HG03575 (cell line): ENCODE data around the gene CDAN1.
"Not testable (repeated sequence)": the region's sequence is repeated elsewhere in the genome, so short reads cannot be mapped to it uniquely, and the experiment has no call there.

Experiments used
- ATAC-seq: cut with Tn5 transposase; IDR thresholded peaks from one replicate; pipeline ENCODE4 v1.9.1; 2021; ENCODE audit not compliant: unreplicated experiment, insufficient number of reproducible peaks, low FRiP score; ENCODE audit errors: extremely low read depth

The CDAN1 gene

DNA sequence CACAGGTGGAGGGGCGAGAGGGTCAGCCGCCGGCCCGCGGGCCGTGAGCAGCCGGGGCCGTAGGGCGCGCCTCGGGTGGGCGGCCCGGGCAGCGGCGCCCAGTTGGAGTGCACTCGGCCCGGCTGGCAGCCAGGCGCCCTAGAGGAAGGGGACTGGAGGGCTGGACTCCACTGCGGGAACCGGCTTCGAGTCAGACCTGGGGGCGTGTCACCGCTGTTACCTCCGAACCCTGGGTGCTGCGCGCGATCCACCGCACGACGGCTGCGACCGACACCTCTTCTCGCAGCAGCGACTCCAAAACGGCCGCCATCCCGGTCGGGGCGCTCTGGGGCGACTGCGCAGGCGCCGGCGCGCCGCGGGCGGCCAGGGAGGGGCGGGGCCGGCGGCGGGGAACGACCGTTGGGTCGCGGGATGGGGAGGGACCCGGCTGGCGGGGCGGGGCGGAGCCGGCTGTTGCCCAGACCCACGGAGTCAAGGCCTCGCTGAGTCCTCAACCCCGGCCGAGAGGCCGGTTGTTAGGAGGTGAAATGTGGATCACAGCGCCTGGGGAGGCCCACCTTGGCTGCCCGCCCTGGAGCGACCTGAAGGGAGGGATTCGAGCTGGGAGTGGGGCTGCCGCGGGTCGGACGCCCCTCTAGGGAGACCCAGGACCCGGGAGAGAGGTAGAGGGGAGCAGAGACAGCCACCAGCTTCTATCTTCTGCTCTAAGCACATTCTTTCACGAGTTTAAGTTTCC lies at the start of gene CDAN1:
Gene CDAN1, minus strand, starts transcription at position 336 of the 736 bp plus-strand sequence. Its CDS starts 26 bp downstream, at position 310.
- ATAC-seq, result no peak

GRCh38 chr15:42785569-42785968 lies 48.6 kb upstream of the CDAN1 start:
- no peak for ATAC-seq

DNA sequence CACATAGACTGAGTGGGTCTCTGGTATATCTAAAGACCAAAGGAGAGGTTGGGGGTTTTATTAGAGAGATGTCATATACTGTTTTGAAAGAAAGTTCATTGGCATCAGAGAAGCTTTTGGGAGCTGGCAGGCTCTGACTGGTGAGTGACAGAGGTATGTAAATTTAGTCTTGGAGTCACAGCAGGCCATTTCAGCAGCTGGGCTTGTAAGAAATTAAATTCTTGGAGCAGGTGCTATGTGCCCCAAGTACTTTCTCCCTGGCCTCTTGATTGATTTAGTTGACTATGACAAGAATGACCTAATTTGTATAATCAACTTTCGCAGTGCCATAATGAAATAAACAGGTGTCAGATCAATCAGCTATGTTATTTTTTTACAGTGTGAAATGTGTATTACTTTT lies 47.8 kb upstream of the CDAN1 start:
- ATAC-seq, result no peak

GRCh38 chr15:42782716-42783115 lies 45.8 kb upstream of the CDAN1 start:
- ATAC-seq, result no peak

- no peak for ATAC-seq
Measured at GRCh38 chr15:42775416-42775815, 38.5 kb upstream of the CDAN1 start.

- no peak for ATAC-seq
Measured at GRCh38 chr15:42772901-42773300, 36.0 kb upstream of the CDAN1 start.

DNA sequence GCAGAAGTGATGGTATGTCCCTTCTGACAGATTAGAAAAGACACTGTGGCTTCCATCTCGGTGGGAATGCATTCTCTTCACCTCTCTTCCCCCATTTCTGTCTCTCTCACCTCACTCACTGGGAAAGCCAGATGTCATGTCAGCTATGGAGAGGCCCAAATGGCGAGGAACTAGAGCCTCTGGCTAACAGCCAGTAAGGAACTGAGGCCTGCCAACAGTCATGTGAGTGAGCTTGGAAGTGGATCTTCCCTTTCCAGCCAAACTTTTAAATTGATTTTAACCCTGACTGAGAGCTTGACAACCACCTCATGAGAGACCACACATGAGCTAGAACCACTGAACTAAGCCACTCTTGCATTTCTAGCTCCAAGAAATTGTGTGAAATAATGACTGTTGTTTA lies 35.2 kb upstream of the CDAN1 start:
- no peak for ATAC-seq

GRCh38 chr15:42766109-42766508 lies 29.2 kb upstream of the CDAN1 start:
- not testable (repeated sequence) for ATAC-seq

DNA sequence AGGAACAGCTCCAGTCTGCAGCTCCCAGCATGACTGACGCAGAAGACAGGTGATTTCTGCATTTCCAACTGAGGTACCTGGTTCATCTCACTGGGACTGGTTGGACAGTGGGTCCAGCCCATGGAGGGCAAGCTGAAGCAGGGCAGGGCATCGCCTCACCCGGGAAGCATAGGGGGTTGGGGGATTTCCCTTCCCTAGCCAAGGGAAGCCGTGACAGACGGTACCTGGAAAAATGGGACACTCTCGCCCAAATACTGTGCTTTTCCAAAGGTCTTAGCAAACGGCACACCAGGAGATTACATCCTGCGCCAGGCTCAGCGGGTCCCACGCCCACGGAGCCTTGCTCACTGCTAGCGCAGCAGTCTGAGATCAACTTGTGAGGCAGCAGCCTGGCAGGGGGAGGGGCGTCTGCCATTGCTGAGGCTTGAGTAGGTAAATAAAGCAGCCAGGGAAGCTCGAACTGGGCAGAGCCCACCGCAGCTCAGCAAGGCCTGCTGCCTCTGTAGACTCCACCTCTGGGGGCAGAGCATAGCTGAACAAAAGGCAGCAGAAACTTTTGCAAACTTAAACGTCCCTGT lies 27.3 kb upstream of the CDAN1 start:
- not testable (repeated sequence) for ATAC-seq

GRCh38 chr15:42761813-42762212 lies 24.9 kb upstream of the CDAN1 start:
- not testable (repeated sequence) for ATAC-seq

- no peak for ATAC-seq
Measured at GRCh38 chr15:42760759-42761158, 23.8 kb upstream of the CDAN1 start.

- no peak for ATAC-seq
Measured at GRCh38 chr15:42759093-42759492, 22.2 kb upstream of the CDAN1 start.

DNA sequence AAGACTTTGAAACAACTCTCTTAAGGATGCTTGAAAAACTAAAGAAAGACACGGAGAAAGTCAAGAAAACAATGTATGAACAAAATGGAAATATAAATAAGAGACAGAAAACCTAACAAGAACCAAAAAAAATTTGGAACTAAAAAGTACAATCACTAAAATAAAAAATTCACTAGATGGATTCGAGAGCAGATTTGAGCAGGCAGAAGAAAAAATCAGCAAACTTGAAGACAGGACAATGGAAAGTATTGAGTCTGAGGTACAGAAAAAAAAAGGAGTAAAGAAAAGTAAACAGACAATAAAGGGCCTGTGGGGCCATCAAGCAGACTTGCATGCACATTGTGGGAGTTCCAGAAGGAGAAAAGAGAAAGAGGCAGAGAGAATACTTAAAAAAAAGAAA lies 13.4 kb upstream of the CDAN1 start:
- no peak for ATAC-seq

- ATAC-seq, result no peak
Measured at GRCh38 chr15:42749266-42749665, 12.3 kb upstream of the CDAN1 start.

- no peak for ATAC-seq
Measured at GRCh38 chr15:42744195-42744594, 7.3 kb upstream of the CDAN1 start.

GRCh38 chr15:42742149-42742548 lies 5.2 kb upstream of the CDAN1 start:
- ATAC-seq, result no peak

- ATAC-seq, result no peak
Measured at GRCh38 chr15:42741710-42742109, 4.8 kb upstream of the CDAN1 start.

- no peak for ATAC-seq
Measured at GRCh38 chr15:42737529-42738328, 801 bp upstream of the CDAN1 start.

GRCh38 chr15:42736178-42736792 lies 643 bp downstream of the CDAN1 start:
- ATAC-seq, result no peak
